BLaER1 (cell line): Measurements from ENCODE around the gene TRPM2.

Experiments
- H3K27ac ChIP-seq: shearing (Covaris generic); formaldehyde crosslinking; 2 replicates; pipeline ENCODE4 v1.8.1; 2022
- H3K27me3 ChIP-seq: shearing (Covaris generic); formaldehyde crosslinking; 2 replicates; pipeline ENCODE4 v1.8.1; 2022
- H3K36me3 ChIP-seq: shearing (Covaris generic); formaldehyde crosslinking; 2 replicates; pipeline ENCODE4 v1.8.1; 2022
- H3K4me1 ChIP-seq: shearing (Covaris generic); formaldehyde crosslinking; 2 replicates; pipeline ENCODE4 v1.8.1; 2022
- H3K4me2 ChIP-seq: shearing (Covaris generic); formaldehyde crosslinking; 2 replicates; pipeline ENCODE4 v1.8.1; 2022
- H3K4me3 ChIP-seq: shearing (Covaris generic); formaldehyde crosslinking; 2 replicates; pipeline ENCODE4 v1.8.1; 2022
- H3K9ac ChIP-seq: shearing (Covaris generic); formaldehyde crosslinking; 2 replicates; pipeline ENCODE4 v1.8.1; 2022
- H3K9me3 ChIP-seq: shearing (Covaris generic); formaldehyde crosslinking; 2 replicates; pipeline ENCODE4 v1.8.1; 2022
- H4K20me1 ChIP-seq: shearing (Covaris generic); formaldehyde crosslinking; 2 replicates; pipeline ENCODE4 v1.8.1; 2022
- Cebpa-rat ChIP-seq: shearing (Covaris generic); IDR thresholded peaks from 2 replicates; pipeline ENCODE4 v1.8.1; 2022

Gene TRPM2

DNA sequence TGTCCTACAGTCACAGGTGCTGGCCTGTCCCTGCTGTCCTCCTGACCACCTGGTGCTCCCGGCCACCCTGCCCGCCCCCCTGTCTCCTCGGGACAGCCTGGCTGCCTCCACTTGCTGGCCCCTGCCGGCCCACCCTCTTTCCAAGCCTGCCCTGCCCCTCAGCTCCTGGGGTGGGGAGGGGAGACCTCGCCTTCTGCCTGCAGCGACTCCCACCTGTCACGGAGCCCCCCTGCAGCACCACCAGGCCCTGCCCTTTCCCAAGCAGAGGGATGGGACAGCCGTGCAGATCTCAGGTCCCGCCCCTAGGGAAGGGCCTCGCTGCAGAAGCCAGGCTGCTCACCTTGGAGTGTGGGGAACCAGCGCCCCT, 109.4 kb downstream of the TRPM2 start:
- Histone ChIP-seq H3K27ac (no peak overlapping the region), H3K36me3 (no peaks in the 10 kb centered on the region), H3K4me2 (no peak overlapping the region), H4K20me1 (no peaks in the 10 kb centered on the region), H3K4me3 (no peak overlapping the region), H3K9me3 (no peaks in the 10 kb centered on the region), H3K9ac (no peak overlapping the region), H3K4me1 (peaks cover 25% of the 10 kb centered on the region), H3K27me3 (no peaks in the 10 kb centered on the region)
- no peak for TF ChIP-seq Cebpa-rat

- H3K4me3 ChIP-seq, result no peak overlapping the region
- H3K9me3 ChIP-seq, result no peaks in the 10 kb centered on the region
- H3K36me3 ChIP-seq, result no peaks in the 10 kb centered on the region
- no peak overlapping the region for H3K27ac ChIP-seq
- no peaks in the 10 kb centered on the region for H4K20me1 ChIP-seq
- H3K9ac ChIP-seq, result no peak overlapping the region
- peaks cover 23% of the 10 kb centered on the region for H3K4me1 ChIP-seq
- TF ChIP-seq Cebpa-rat, result no peak
- no peaks in the 10 kb centered on the region for H3K27me3 ChIP-seq
- no peak overlapping the region for H3K4me2 ChIP-seq
Measured at GRCh38 chr21:44463724-44464123, 110.3 kb downstream of the TRPM2 start.

- no peak for TF ChIP-seq Cebpa-rat
- no peaks in the 10 kb centered on the region for H3K36me3 ChIP-seq
- no peak overlapping the region for H3K27ac ChIP-seq
- no peak overlapping the region for H3K9ac ChIP-seq
- H3K27me3 ChIP-seq, result no peaks in the 10 kb centered on the region
- no peaks in the 10 kb centered on the region for H3K9me3 ChIP-seq
- no peak overlapping the region for H3K4me3 ChIP-seq
- no peaks in the 10 kb centered on the region for H4K20me1 ChIP-seq
- H3K4me1 ChIP-seq, result peaks cover 17% of the 10 kb centered on the region
- H3K4me2 ChIP-seq, result no peak overlapping the region
Measured at GRCh38 chr21:44464351-44464750, 110.9 kb downstream of the TRPM2 start.

DNA sequence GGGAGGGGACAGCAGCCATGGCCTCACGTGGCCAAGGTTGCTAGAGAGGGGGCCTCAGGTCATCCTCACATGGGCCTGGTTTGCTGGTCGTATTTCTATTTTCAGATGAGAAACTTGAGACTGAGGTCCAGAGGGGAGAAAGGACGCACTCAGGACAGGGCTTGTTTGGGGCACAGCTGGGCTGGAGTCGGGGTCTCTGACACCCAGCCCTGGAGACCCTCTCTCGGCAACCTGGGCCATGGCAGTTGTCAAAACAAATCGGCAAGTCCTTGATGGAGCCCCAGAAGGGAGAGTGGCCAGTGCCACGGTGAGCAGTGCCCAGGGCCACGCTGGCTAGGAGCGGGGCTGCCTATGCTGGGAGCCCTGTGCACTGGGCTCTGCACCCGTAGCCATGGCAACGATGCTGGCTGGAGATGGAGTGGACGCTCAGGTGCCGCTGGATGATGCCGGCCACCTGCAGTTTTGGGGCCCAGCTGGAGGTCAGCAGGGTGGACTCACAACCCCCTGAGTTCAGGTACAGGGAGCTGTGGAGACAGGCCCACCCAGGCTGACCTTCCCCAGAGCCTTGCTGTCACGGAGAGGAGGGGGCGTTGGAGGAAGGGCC, 113.0 kb downstream of the TRPM2 start:
- Histone ChIP-seq H3K9ac (no peak overlapping the region), H4K20me1 (no peaks in the 10 kb centered on the region), H3K4me3 (no peak overlapping the region), H3K4me2 (no peak overlapping the region), H3K36me3 (no peaks in the 10 kb centered on the region), H3K9me3 (no peaks in the 10 kb centered on the region), H3K4me1 (peaks cover 8% of the 10 kb centered on the region), H3K27me3 (no peaks in the 10 kb centered on the region), H3K27ac (no peak overlapping the region)
- TF ChIP-seq Cebpa-rat, result no peak

- Histone ChIP-seq H3K4me3 (no peak overlapping the region), H3K36me3 (no peaks in the 10 kb centered on the region), H3K27me3 (no peaks in the 10 kb centered on the region), H4K20me1 (no peaks in the 10 kb centered on the region), H3K27ac (no peak overlapping the region), H3K9me3 (no peaks in the 10 kb centered on the region), H3K4me2 (no peak overlapping the region), H3K4me1 (peaks cover 13% of the 10 kb centered on the region), H3K9ac (no peak overlapping the region)
- TF ChIP-seq Cebpa-rat, result no peak
Measured at GRCh38 chr21:44466996-44467858, 113.8 kb downstream of the TRPM2 start.

- no peak for TF ChIP-seq Cebpa-rat
- H3K27me3 ChIP-seq, result no peaks in the 10 kb centered on the region
- no peaks in the 10 kb centered on the region for H4K20me1 ChIP-seq
- H3K9ac ChIP-seq, result no peak overlapping the region
- H3K4me1 ChIP-seq, result peaks cover 15% of the 10 kb centered on the region
- H3K36me3 ChIP-seq, result no peaks in the 10 kb centered on the region
- H3K4me2 ChIP-seq, result no peak overlapping the region
- no peak overlapping the region for H3K4me3 ChIP-seq
- no peak overlapping the region for H3K27ac ChIP-seq
- H3K9me3 ChIP-seq, result no peaks in the 10 kb centered on the region
Measured at GRCh38 chr21:44467859-44468195, 114.4 kb downstream of the TRPM2 start.

DNA sequence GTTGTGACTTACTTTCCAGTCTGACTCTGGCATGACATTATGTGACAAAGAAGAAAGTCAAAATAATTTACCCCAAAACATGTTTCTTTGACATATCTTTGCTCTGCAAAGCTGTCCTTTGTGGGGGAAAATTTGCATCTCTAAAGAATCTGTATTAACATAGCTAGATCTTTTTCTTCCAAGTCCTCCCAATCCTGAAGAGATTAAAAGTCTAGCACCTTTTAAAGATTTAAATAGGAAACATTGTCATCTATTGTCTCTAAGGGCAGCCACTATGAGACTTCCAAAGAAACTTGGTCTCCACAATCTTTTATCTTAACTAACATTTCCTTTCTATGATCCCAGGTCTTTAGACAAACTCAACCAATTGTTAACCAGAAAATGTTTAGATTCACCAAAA, 117.9 kb downstream of the TRPM2 start:
- no peaks in the 10 kb centered on the region for H3K36me3 ChIP-seq

DNA sequence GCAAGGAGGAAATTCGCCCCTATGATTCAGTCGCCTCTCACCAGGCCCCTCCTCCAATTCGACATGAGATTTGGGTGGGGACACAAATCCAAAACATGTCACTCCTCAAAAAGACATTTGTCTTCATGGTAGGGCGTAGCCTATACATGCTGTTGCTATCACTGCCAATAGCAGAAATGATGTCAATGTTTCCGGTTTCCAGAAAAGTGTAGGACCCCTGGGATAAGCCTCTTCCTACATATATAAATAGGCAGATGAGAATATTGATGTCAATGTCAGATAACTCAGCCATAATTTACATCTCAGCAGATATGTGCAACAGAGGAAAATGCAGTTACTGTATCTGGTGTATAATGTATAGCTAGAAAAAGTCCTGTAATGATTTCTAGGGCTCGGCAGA, 118.6 kb downstream of the TRPM2 start:
- H3K36me3 ChIP-seq, result no peaks in the 10 kb centered on the region
- no peak for TF ChIP-seq Cebpa-rat
- H4K20me1 ChIP-seq, result no peaks in the 10 kb centered on the region
- H3K4me2 ChIP-seq, result peak overlapping the region; percentile 11; the same call in 1 of the 2 replicates
- no peak overlapping the region for H3K27ac ChIP-seq
- no peak overlapping the region for H3K9ac ChIP-seq
- peaks cover 26% of the 10 kb centered on the region for H3K4me1 ChIP-seq
- H3K4me3 ChIP-seq, result no peak overlapping the region
- no peaks in the 10 kb centered on the region for H3K9me3 ChIP-seq
- no peaks in the 10 kb centered on the region for H3K27me3 ChIP-seq

More for the DNA sequence above, 117.9 kb downstream of the TRPM2 start:
- no peak for TF ChIP-seq Cebpa-rat
- Histone ChIP-seq H4K20me1 (no peaks in the 10 kb centered on the region), H3K9ac (no peak overlapping the region), H3K27ac (no peak overlapping the region), H3K27me3 (no peaks in the 10 kb centered on the region), H3K4me1 (peaks cover 20% of the 10 kb centered on the region), H3K9me3 (no peaks in the 10 kb centered on the region), H3K4me3 (no peak overlapping the region), H3K4me2 (no peak overlapping the region)

GRCh38 chr21:44473915-44474555, 120.6 kb downstream of the TRPM2 start:
- Histone ChIP-seq H4K20me1 (no peaks in the 10 kb centered on the region), H3K9me3 (no peaks in the 10 kb centered on the region), H3K9ac (no peak overlapping the region), H3K4me1 (peaks cover 46% of the 10 kb centered on the region), H3K27ac (no peak overlapping the region), H3K4me2 (no peak overlapping the region), H3K36me3 (no peaks in the 10 kb centered on the region), H3K4me3 (no peak overlapping the region), H3K27me3 (no peaks in the 10 kb centered on the region)
- no peak for TF ChIP-seq Cebpa-rat

DNA sequence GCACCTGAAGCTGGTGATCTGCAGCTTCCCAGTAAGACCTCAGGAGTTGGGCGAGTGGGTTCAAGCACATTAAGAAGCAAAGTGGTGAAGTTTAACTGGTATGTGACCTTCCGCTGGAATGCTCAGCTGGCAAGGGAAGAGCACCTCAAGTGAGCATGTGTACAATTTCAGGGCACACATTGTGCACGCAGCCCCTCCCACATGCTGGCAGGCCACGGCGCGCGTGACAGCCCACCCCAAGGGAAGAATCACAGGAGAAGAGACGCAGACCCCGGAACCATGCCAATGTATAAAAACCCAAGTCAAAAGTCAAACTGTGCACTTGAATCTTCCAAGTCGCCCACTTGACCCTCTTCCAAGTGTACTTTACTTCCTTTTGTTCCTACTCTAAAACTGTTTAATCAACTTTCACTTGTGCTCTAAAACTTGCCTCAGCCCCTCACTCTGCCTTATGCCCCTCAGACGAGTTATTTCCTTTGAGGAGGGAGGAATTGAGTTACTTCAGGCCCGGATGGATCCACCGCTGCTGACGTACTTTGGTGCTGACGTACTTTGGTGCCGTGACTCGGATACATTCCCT, 121.9 kb downstream of the TRPM2 start:
- TF ChIP-seq Cebpa-rat, result no peak
- Histone ChIP-seq H3K4me2 (no peak overlapping the region), H3K9me3 (no peaks in the 10 kb centered on the region), H3K27me3 (no peaks in the 10 kb centered on the region), H3K4me1 (peaks cover 60% of the 10 kb centered on the region), H3K9ac (no peak overlapping the region), H3K27ac (no peak overlapping the region), H4K20me1 (no peaks in the 10 kb centered on the region), H3K36me3 (no peaks in the 10 kb centered on the region), H3K4me3 (no peak overlapping the region)
